MM.1S (cell line): ENCODE results near the gene LANCL2.

Experiments
- DNase-seq: peaks from one replicate; pipeline ENCODE4 v3.0.0-alpha.2; 2015
- H2AFZ ChIP-seq: fragments of 300-600 bp; sonication (generic); 2 replicates; pipeline ENCODE4 v1.6.0; 2016; ENCODE audit warnings: antibody characterized with exemption, low read length
- H3F3A ChIP-seq: fragments of 300-600 bp; sonication (generic); 2 replicates; pipeline ENCODE4 v1.6.1; 2016; ENCODE audit warnings: mild to moderate bottlenecking, antibody characterized with exemption, low read length, moderate library complexity, mixed read lengths; ENCODE audit not compliant: insufficient read depth
- H3K27ac ChIP-seq: fragments of 300-600 bp; sonication (generic); 2 replicates; pipeline ENCODE4 v1.5.1; 2016; ENCODE audit warnings: mild to moderate bottlenecking, low read length
- H3K27me3 ChIP-seq: fragments of 300-600 bp; sonication (generic); replicated peaks from 2 replicates; pipeline ENCODE4 v1.6.0; 2016; ENCODE audit warnings: low read length; ENCODE audit not compliant: insufficient read depth
- H3K36me3 ChIP-seq: fragments of 300-600 bp; sonication (generic); replicated peaks from 2 replicates; pipeline ENCODE4 v1.6.1; 2016; ENCODE audit warnings: mild to moderate bottlenecking, low read length, mixed read lengths; ENCODE audit not compliant: insufficient read depth
- H3K4me1 ChIP-seq: fragments of 300-600 bp; sonication (generic); 2 replicates; pipeline ENCODE4 v1.6.1; 2016; ENCODE audit warnings: low read length, mixed read lengths
- H3K4me2 ChIP-seq: fragments of 300-600 bp; sonication (generic); 2 replicates; pipeline ENCODE4 v1.6.0; 2016; ENCODE audit warnings: low read depth, low read length
- H3K4me3 ChIP-seq: fragments of 300-600 bp; sonication (generic); 2 replicates; pipeline ENCODE4 v1.5.1; 2016; ENCODE audit warnings: low read length, mixed read lengths
- H3K79me2 ChIP-seq: fragments of 300-600 bp; sonication (generic); 2 replicates; pipeline ENCODE4 v1.6.1; 2016; ENCODE audit warnings: mixed run types, low read length, mixed read lengths
- H3K9ac ChIP-seq: fragments of 300-600 bp; sonication (generic); 2 replicates; pipeline ENCODE4 v1.6.1; 2016; ENCODE audit warnings: low read length, mixed read lengths
- H3K9me2 ChIP-seq: fragments of 300-600 bp; sonication (generic); replicated peaks from 2 replicates; pipeline ENCODE4 v1.6.1; 2016; ENCODE audit warnings: mild to moderate bottlenecking, low read length, mixed read lengths; ENCODE audit not compliant: insufficient read depth
- H3K9me3 ChIP-seq: fragments of 300-600 bp; sonication (generic); replicated peaks from 2 replicates; pipeline ENCODE4 v1.6.1; 2016; ENCODE audit warnings: mild to moderate bottlenecking, low read length, mixed read lengths; ENCODE audit not compliant: insufficient read depth
- H4K20me1 ChIP-seq: fragments of 300-600 bp; sonication (generic); 2 replicates; pipeline ENCODE4 v1.6.1; 2016; ENCODE audit warnings: mild to moderate bottlenecking, low read length, moderate library complexity, mixed read lengths; ENCODE audit not compliant: insufficient read depth
- EZH2 ChIP-seq: fragments of 300-600 bp; sonication (generic); optimal IDR thresholded peaks from 2 replicates; pipeline ENCODE3; 2017; ENCODE audit warnings: low read depth, mild to moderate bottlenecking, antibody characterized with exemption, low read length, mixed read lengths
- EZH2phosphoT487 ChIP-seq: fragments of 300-600 bp; sonication (generic); IDR thresholded peaks from 2 replicates; pipeline ENCODE4 v1.6.1; 2018; ENCODE audit warnings: antibody characterized with exemption, low read length
- TF ChIP-seq, protein P1 (sequence below): fragments of 300-600 bp; sonication (generic); IDR thresholded peaks from 2 replicates; pipeline ENCODE4 v1.5.1; 2016; ENCODE audit warnings: antibody characterized with exemption, low read length, mixed read lengths

Gene LANCL2

DNA sequence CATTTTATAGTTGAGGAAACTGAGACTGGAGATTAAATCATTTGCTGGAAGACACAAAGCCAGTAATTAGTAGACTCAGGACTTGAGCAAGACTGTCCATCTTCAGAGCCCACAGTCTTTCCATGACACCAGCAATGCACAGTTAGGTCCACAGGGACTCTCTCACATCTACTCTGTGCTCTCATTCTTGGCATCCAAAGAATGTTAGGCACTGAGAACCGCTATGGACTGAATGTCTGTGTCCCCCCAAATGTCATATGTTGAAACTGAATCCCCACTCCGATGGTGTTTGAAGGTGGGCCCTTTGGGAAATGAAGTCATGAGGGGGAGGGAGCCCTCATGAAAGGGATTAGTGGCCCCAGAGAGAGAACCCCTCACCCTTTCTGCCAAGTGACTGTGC, 100.6 kb downstream of the LANCL2 start:
- peaks cover 32% of the 10 kb centered on the region for H3K79me2 ChIP-seq
- H3K4me1 ChIP-seq: no peaks in the 10 kb centered on the region
- H2AFZ ChIP-seq: no peak overlapping the region
- H3K4me2 ChIP-seq: no peak overlapping the region
- no peaks in the 10 kb centered on the region for H3K9me2 ChIP-seq
- no peak overlapping the region for H3K4me3 ChIP-seq
- H3K36me3 ChIP-seq: peaks cover 50% of the 10 kb centered on the region
- DNase-seq: no peak
- 0 out of 2 replicates have a peak, but pooled peaks cover 4% of the 10 kb centered on the region for H3K9me3 ChIP-seq
- peaks cover 4% of the 10 kb centered on the region for H3F3A ChIP-seq
- H3K27ac ChIP-seq: no peak overlapping the region
- H3K27me3 ChIP-seq: no peaks in the 10 kb centered on the region
- no peaks in the 10 kb centered on the region for H4K20me1 ChIP-seq
- TF ChIP-seq EZH2 (no peak), EZH2phosphoT487 (no peak)
- TF ChIP-seq, protein P1, sequence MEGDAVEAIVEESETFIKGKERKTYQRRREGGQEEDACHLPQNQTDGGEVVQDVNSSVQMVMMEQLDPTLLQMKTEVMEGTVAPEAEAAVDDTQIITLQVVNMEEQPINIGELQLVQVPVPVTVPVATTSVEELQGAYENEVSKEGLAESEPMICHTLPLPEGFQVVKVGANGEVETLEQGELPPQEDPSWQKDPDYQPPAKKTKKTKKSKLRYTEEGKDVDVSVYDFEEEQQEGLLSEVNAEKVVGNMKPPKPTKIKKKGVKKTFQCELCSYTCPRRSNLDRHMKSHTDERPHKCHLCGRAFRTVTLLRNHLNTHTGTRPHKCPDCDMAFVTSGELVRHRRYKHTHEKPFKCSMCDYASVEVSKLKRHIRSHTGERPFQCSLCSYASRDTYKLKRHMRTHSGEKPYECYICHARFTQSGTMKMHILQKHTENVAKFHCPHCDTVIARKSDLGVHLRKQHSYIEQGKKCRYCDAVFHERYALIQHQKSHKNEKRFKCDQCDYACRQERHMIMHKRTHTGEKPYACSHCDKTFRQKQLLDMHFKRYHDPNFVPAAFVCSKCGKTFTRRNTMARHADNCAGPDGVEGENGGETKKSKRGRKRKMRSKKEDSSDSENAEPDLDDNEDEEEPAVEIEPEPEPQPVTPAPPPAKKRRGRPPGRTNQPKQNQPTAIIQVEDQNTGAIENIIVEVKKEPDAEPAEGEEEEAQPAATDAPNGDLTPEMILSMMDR: no peak
- H3K9ac ChIP-seq: no peak overlapping the region

DNA sequence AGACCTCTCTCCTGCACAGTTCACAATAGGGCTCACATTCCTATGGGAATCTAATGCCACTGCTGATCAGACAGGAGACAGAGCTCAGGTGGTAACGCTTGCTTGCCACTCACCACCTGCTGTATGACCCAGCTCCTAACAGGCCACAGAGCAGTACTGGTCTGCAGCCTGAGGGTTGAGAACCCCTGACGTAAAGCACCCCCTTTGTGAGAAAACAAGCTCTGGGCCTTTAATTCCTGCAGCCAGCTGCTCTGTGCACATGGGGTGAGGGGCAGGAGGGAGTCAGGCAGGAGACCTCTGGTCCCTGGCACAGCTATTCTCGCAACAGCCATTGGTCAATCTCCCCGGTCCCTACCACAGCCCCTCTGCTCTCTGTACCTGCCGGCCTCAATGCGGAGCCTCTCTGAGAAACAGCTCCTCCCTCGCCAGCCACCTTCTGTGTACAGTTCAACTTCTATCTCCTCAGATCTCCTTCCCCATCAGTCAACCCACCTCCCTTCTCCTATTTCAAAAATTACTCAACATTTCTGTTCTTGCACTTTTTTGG, 102.0 kb downstream of the LANCL2 start:
- no peak for DNase-seq

DNA sequence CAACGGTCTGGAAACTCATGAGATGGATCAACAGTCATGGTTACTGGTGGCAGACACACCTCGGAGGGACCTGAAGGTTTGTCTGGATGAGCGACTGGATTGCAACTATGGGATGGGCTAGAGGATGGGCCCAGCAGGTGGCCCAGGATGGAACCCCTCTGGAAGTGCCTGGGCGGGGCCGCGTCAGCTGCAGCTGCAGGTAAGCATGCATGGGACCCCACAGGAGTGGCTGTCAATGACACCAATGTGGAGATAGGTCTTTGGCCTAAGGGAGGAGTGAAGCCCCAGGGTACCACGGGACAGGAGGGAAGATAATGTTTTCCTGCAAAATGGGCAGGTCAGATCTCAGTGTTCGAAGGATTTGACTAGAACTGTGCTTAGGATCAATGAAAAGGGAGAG, 103.4 kb downstream of the LANCL2 start:
- no peak overlapping the region for H3K4me2 ChIP-seq
- no peaks in the 10 kb centered on the region for H3K4me1 ChIP-seq
- TF ChIP-seq, protein P1: no peak
- TF ChIP-seq EZH2phosphoT487 (no peak), EZH2 (no peak)
- no peak overlapping the region for H3K4me3 ChIP-seq
- DNase-seq: no peak
- peaks cover 39% of the 10 kb centered on the region for H3K79me2 ChIP-seq
- no peak overlapping the region for H3K9ac ChIP-seq
- H3K27me3 ChIP-seq: no peaks in the 10 kb centered on the region
- H3K9me2 ChIP-seq: no peaks in the 10 kb centered on the region
- peaks cover 49% of the 10 kb centered on the region for H3K36me3 ChIP-seq
- 0 out of 2 replicates have a peak, but pooled peaks cover 4% of the 10 kb centered on the region for H3K9me3 ChIP-seq
- H3F3A ChIP-seq: peaks cover 4% of the 10 kb centered on the region; the same call in 1 of the 2 replicates
- no peak overlapping the region for H3K27ac ChIP-seq
- H4K20me1 ChIP-seq: no peaks in the 10 kb centered on the region
- no peak overlapping the region for H2AFZ ChIP-seq

More for the DNA sequence above, 102.0 kb downstream of the LANCL2 start:
- no peaks in the 10 kb centered on the region for H3K27me3 ChIP-seq
- no peaks in the 10 kb centered on the region for H3K9me2 ChIP-seq
- no peak overlapping the region for H3K4me3 ChIP-seq
- peaks cover 4% of the 10 kb centered on the region for H3F3A ChIP-seq
- no peak overlapping the region for H3K9ac ChIP-seq
- peaks cover 32% of the 10 kb centered on the region for H3K79me2 ChIP-seq
- no peak for TF ChIP-seq EZH2phosphoT487
- TF ChIP-seq, protein P1: no peak
- 0 out of 2 replicates have a peak, but pooled peaks cover 4% of the 10 kb centered on the region for H3K9me3 ChIP-seq
- no peaks in the 10 kb centered on the region for H3K4me1 ChIP-seq
- peaks cover 50% of the 10 kb centered on the region for H3K36me3 ChIP-seq
- no peak overlapping the region for H3K4me2 ChIP-seq
- H3K27ac ChIP-seq: no peak overlapping the region
- no peaks in the 10 kb centered on the region for H4K20me1 ChIP-seq
- no peak overlapping the region for H2AFZ ChIP-seq
